ENCODE measurements around the gene ADRA2B.
"Not testable (repeated sequence)": the region's sequence is repeated elsewhere in the genome, so short reads cannot be mapped to it uniquely, and the experiment has no call there.

ADRA2B gene

GRCh38 chr2:96085541-96086355, 30.6 kb downstream of the ADRA2B start:
- DNase-seq (ENCODE audit: low read depth), result no peak
- no peak for TF ChIP-seq CTCF (IDR thresholded peaks at IDR 0.05; ENCODE audit: low read length, missing control alignments)
- H3K4me3 ChIP-seq (replicated peaks; ENCODE audit: low read depth, low read length), result no peak overlapping the region

GRCh38 chr2:96084858-96085518, 31.4 kb downstream of the ADRA2B start:
- not testable (repeated sequence) for DNase-seq (ENCODE audit: low read depth); H3K4me3 ChIP-seq (replicated peaks; ENCODE audit: low read depth, low read length)

- no peak for TF ChIP-seq CTCF (IDR thresholded peaks at IDR 0.05; ENCODE audit: low read length, missing control alignments)
- no peak for DNase-seq (ENCODE audit: low read depth)
Observed at GRCh38 chr2:96083989-96084857, 32.1 kb downstream of the ADRA2B start.

GRCh38 chr2:96083064-96083939, 33.1 kb downstream of the ADRA2B start:
- H3K4me3 ChIP-seq (replicated peaks; ENCODE audit: low read depth, low read length), result no peak overlapping the region
- TF ChIP-seq CTCF (IDR thresholded peaks at IDR 0.05; ENCODE audit: low read length, missing control alignments), result no peak
- no peak for DNase-seq (ENCODE audit: low read depth)

More at GRCh38 chr2:96083989-96084857, 32.1 kb downstream of the ADRA2B start:
- no peak overlapping the region for H3K4me3 ChIP-seq (replicated peaks; ENCODE audit: low read depth, low read length)

GRCh38 chr2:96082211-96083063, 33.9 kb downstream of the ADRA2B start:
- no peak overlapping the region for H3K4me3 ChIP-seq (replicated peaks; ENCODE audit: low read depth, low read length)
- TF ChIP-seq CTCF (IDR thresholded peaks at IDR 0.05; ENCODE audit: low read length, missing control alignments), result no peak
- no peak for DNase-seq (ENCODE audit: low read depth)

GRCh38 chr2:96081042-96081441, 35.3 kb downstream of the ADRA2B start:
- DNase-seq (ENCODE audit: low read depth), result no peak
- no peak for TF ChIP-seq CTCF (IDR thresholded peaks at IDR 0.05; ENCODE audit: low read length, missing control alignments)
- H3K4me3 ChIP-seq (replicated peaks; ENCODE audit: low read depth, low read length), result no peak overlapping the region

All from fibroblast of pulmonary artery (primary cell).